Activated CD8-positive, alpha-beta memory T cell treated with anti-CD3 and anti-CD28 coated beads for 1 hour (primary cell): ENCODE measurements around the gene ALAD.
"Not testable (repeated sequence)": the region's sequence is repeated elsewhere in the genome, so short reads cannot be mapped to it uniquely, and the experiment has no call there.

ENCODE experiments used
- DNase-seq, 2 donors: peaks; one replicate each; pipeline ENCODE4 v3.0.0-alpha.2; 2020; ENCODE audit warnings: low read depth in 1 of 2; ENCODE audit errors: extremely low read depth in 1 of 2

Gene ALAD

GRCh38 chr9:113401027-113401792 lies at the start of gene ALAD:
Gene ALAD, minus strand, starts transcription at chr9:113401284. Its CDS starts 7,725 bp downstream, at chr9:113393559.
- peak; percentile 97 to 100 for DNase-seq

GRCh38 chr9:113449376-113449775 lies 48.3 kb upstream of the ALAD start:
- DNase-seq: no peak

- DNase-seq: no peak
These were observed 45.2 kb upstream of the ALAD start for GRCh38 chr9:113446323-113446740.

- no peak for DNase-seq
These were observed 43.7 kb upstream of the ALAD start for GRCh38 chr9:113444736-113445135.

- not testable (repeated sequence) for DNase-seq
These were observed 36.6 kb upstream of the ALAD start for GRCh38 chr9:113437716-113438115.

GRCh38 chr9:113436728-113437515 lies 35.8 kb upstream of the ALAD start:
- no peak for DNase-seq

GRCh38 chr9:113431191-113431590 lies 30.1 kb upstream of the ALAD start:
- no peak for DNase-seq

GRCh38 chr9:113428062-113428615 lies 27.1 kb upstream of the ALAD start:
- no peak for DNase-seq

- no peak for DNase-seq
These were observed 26.5 kb upstream of the ALAD start for GRCh38 chr9:113427629-113428028.

GRCh38 chr9:113426701-113427100 lies 25.6 kb upstream of the ALAD start:
- DNase-seq: no peak

- DNase-seq: no peak
These were observed 24.0 kb upstream of the ALAD start for GRCh38 chr9:113425072-113425471.

GRCh38 chr9:113421726-113422125 lies 20.6 kb upstream of the ALAD start:
- DNase-seq: no peak

- no peak for DNase-seq
These were observed 16.3 kb upstream of the ALAD start for GRCh38 chr9:113417370-113417769.

- DNase-seq: no peak
These were observed 15.2 kb upstream of the ALAD start for GRCh38 chr9:113416149-113416721.

- peak; percentile 81 to 90 for DNase-seq
These were observed 9.3 kb upstream of the ALAD start, which contains the start of the genes C9orf43 and POLE3 for GRCh38 chr9:113410207-113410864. Gene C9orf43, plus strand, starts transcription at chr9:113410747. Its CDS starts 2,747 bp downstream, at chr9:113413494. Gene POLE3, minus strand, starts transcription at chr9:113410675. Its CDS starts 382 bp downstream, at chr9:113410293.

- no peak for DNase-seq
These were observed 8.8 kb upstream of the ALAD start for GRCh38 chr9:113409883-113410206.

GRCh38 chr9:113409481-113409880 lies 8.4 kb upstream of the ALAD start:
- DNase-seq: no peak

GRCh38 chr9:113406873-113407511 lies 5.9 kb upstream of the ALAD start:
- DNase-seq: peak in 1 of 2 donors; percentile 34

- DNase-seq: not testable (repeated sequence)
These were observed 5.3 kb upstream of the ALAD start for GRCh38 chr9:113406353-113406752.

GRCh38 chr9:113403646-113404045 lies 2.6 kb upstream of the ALAD start:
- no peak for DNase-seq
